ENCODE data around the gene DYNC1I1.

DNA sequence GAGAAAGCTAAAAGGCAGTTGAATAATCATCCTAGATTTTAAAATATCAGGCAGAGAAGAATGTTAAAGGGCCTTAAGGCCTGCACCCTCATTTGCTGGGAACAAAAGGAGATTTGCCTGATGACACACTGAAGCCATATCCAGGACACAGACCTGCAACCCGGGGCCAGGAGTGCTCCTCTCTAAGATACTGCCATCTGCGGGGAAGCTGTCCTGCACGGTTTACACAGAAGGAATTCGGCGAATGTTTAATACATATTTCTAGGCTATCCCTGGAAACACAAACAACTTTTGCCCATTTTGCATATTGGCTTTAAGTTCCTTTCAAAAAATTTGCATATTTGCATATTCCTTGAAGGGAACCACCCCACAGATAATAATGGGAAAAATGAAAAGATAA is 52.3 kb downstream of the DYNC1I1 start:
- TF ChIP-seq, protein P1, sequence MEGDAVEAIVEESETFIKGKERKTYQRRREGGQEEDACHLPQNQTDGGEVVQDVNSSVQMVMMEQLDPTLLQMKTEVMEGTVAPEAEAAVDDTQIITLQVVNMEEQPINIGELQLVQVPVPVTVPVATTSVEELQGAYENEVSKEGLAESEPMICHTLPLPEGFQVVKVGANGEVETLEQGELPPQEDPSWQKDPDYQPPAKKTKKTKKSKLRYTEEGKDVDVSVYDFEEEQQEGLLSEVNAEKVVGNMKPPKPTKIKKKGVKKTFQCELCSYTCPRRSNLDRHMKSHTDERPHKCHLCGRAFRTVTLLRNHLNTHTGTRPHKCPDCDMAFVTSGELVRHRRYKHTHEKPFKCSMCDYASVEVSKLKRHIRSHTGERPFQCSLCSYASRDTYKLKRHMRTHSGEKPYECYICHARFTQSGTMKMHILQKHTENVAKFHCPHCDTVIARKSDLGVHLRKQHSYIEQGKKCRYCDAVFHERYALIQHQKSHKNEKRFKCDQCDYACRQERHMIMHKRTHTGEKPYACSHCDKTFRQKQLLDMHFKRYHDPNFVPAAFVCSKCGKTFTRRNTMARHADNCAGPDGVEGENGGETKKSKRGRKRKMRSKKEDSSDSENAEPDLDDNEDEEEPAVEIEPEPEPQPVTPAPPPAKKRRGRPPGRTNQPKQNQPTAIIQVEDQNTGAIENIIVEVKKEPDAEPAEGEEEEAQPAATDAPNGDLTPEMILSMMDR (IDR thresholded peaks at IDR 0.05) = no peak
- TF ChIP-seq POLR2A (IDR thresholded peaks at IDR 0.05) = no peak
